Right atrium auricular region (tissue), 2 donors: ENCODE results near the gene STARD3NL. TPM values are rescaled to one million over a fixed set of nuclear protein-coding genes. Genes with fewer than 3 reads are reported as not detected.

ENCODE experiments used
- DNase-seq: peaks from one replicate; pipeline ENCODE4 v3.0.0-alpha.2; 2019; ENCODE audit warnings: low spot score
- H3K27ac ChIP-seq, 2 donors: fragments of 200-600 bp; sonication (generic); 1 replicate in 1 of 2; 2 replicates in 1 of 2; pipeline ENCODE4 v1.5.1; 2016 to 2019
- H3K27me3 ChIP-seq, 2 donors: fragments of 200-600 bp; sonication (generic); one replicate each; pipeline versions ENCODE4 v1.5.1 to v1.6.0; 2017 to 2019
- H3K36me3 ChIP-seq: fragments of 200-600 bp; sonication (generic); one replicate; pipeline ENCODE4 v1.5.1; 2016
- H3K4me1 ChIP-seq, 2 donors: fragments of 200-600 bp; sonication (generic); one replicate each; pipeline versions ENCODE4 v1.5.1 to v1.6.0; 2017 to 2019
- H3K4me3 ChIP-seq, 2 donors: fragments of 200-600 bp; sonication (generic); 1 replicate in 1 of 2; 2 replicates in 1 of 2; pipeline ENCODE4 v1.5.1; 2017 to 2019; ENCODE audit warnings: mild to moderate bottlenecking in 1 of 2, moderate library complexity in 1 of 2
- H3K9me3 ChIP-seq, 2 donors: fragments of 200-600 bp; sonication (generic); one replicate each; pipeline ENCODE4 v1.5.1; 2019
- CTCF ChIP-seq, 2 donors: fragments of 200-600 bp; sonication (generic); IDR thresholded peaks; one replicate each; pipeline ENCODE4 v1.5.1; 2019; ENCODE audit warnings: antibody characterized with exemption in 2 of 2
- total RNA-seq, 2 donors: library from RNA; depleted of rRNA; stranded (reverse); fragments of >200 nt; gene quantifications; one replicate each; pipeline ENCODE4 v1.1.0, GENCODE V29; 2016

The STARD3NL gene
- total RNA-seq, 2 donors from 2014 or later: 36.3 to 41.9 TPM

- Histone ChIP-seq H3K36me3 (no peaks in the 10 kb centered on the region), H3K4me1 (peaks cover 0 to 27% of the 10 kb centered on the region in 2 donors), H3K27ac (peak overlapping the region; percentile 94 to 95), H3K9me3 (no peaks in the 10 kb centered on the region), H3K4me3 (peak overlapping the region; percentile 70 to 73), H3K27me3 (peaks cover 0 to 3% of the 10 kb centered on the region in 2 donors)
- no peak for TF ChIP-seq CTCF (IDR thresholded peaks at IDR 0.05)
- DNase-seq: no peak
These were observed 775 bp downstream of the STARD3NL start for GRCh38 chr7:38178695-38179344.

- H3K4me3 ChIP-seq: no peak overlapping the region
- H3K4me1 ChIP-seq: peaks cover 0 to 27% of the 10 kb centered on the region in 2 donors
- no peak for TF ChIP-seq CTCF (IDR thresholded peaks at IDR 0.05)
- H3K36me3 ChIP-seq: no peaks in the 10 kb centered on the region
- H3K27me3 ChIP-seq: peaks cover 0 to 3% of the 10 kb centered on the region in 2 donors
- no peaks in the 10 kb centered on the region for H3K9me3 ChIP-seq
- H3K27ac ChIP-seq: peak overlapping the region; percentile 94 to 95
- no peak for DNase-seq
These were observed 1.8 kb downstream of the STARD3NL start for GRCh38 chr7:38179776-38180226.

GRCh38 chr7:38181111-38181510 is 3.1 kb downstream of the STARD3NL start:
- Histone ChIP-seq H3K4me3 (no peak overlapping the region), H3K4me1 (peaks cover 0 to 38% of the 10 kb centered on the region in 2 donors), H3K9me3 (no peaks in the 10 kb centered on the region), H3K27ac (no peak overlapping the region), H3K27me3 (peaks cover 0 to 3% of the 10 kb centered on the region in 2 donors), H3K36me3 (no peaks in the 10 kb centered on the region)
- DNase-seq: no peak
- no peak for TF ChIP-seq CTCF (IDR thresholded peaks at IDR 0.05)

GRCh38 chr7:38182450-38182849 is 4.4 kb downstream of the STARD3NL start:
- Histone ChIP-seq H3K9me3 (no peaks in the 10 kb centered on the region), H3K36me3 (no peaks in the 10 kb centered on the region), H3K4me1 (peaks cover 0 to 44% of the 10 kb centered on the region in 2 donors), H3K27me3 (no peaks in the 10 kb centered on the region), H3K4me3 (no peak overlapping the region), H3K27ac (peak overlapping the region in 1 of 2 donors; percentile 33)
- no peak for DNase-seq
- no peak for TF ChIP-seq CTCF (IDR thresholded peaks at IDR 0.05)

GRCh38 chr7:38185395-38186307 is 7.6 kb downstream of the STARD3NL start:
- Histone ChIP-seq H3K9me3 (no peaks in the 10 kb centered on the region), H3K27me3 (no peaks in the 10 kb centered on the region), H3K36me3 (no peaks in the 10 kb centered on the region), H3K4me1 (peaks cover 0 to 29% of the 10 kb centered on the region in 2 donors), H3K27ac (peak overlapping the region in 1 of 2 donors; percentile 13), H3K4me3 (no peak overlapping the region)
- DNase-seq: no peak
- TF ChIP-seq CTCF (IDR thresholded peaks at IDR 0.05): no peak
